Hepatocyte (in vitro differentiated cells): Measurements from ENCODE around the gene ALG10B. TPM values are rescaled to one million over a fixed set of nuclear protein-coding genes. Genes with fewer than 3 reads are reported as not detected.
"Not testable (repeated sequence)": the region's sequence is repeated elsewhere in the genome, so short reads cannot be mapped to it uniquely, and the experiment has no call there.

ENCODE experiments used
- DNase-seq: peaks from one replicate; pipeline ENCODE4 v3.0.0-alpha.2; 2016; ENCODE audit warnings: low spot score
- H2AFZ ChIP-seq: fragments of 200-600 bp; sonication (generic); 2 replicates; pipeline ENCODE4 v1.6.0; 2016; ENCODE audit warnings: antibody characterized with exemption, mild to moderate bottlenecking
- H3K27ac ChIP-seq: fragments of 200-600 bp; sonication (generic); 2 replicates; pipeline ENCODE4 v1.5.1; 2016; ENCODE audit warnings: mild to moderate bottlenecking
- H3K27me3 ChIP-seq: fragments of 200-600 bp; sonication (generic); 2 replicates; pipeline ENCODE4 v1.6.1; 2016
- H3K36me3 ChIP-seq: fragments of 200-600 bp; sonication (generic); replicated peaks from 2 replicates; pipeline ENCODE4 v1.5.1; 2016; ENCODE audit warnings: low read depth; ENCODE audit not compliant: insufficient read depth
- H3K4me1 ChIP-seq: fragments of 200-600 bp; sonication (generic); 2 replicates; pipeline ENCODE4 v1.5.1; 2016; ENCODE audit warnings: mild to moderate bottlenecking, moderate library complexity; ENCODE audit not compliant: insufficient read depth
- H3K4me2 ChIP-seq: fragments of 200-600 bp; sonication (generic); 2 replicates; pipeline ENCODE4 v1.6.0; 2016
- H3K4me3 ChIP-seq: fragments of 200-600 bp; sonication (generic); 2 replicates; pipeline ENCODE4 v1.5.1; 2016; ENCODE audit warnings: mild to moderate bottlenecking
- H3K79me2 ChIP-seq: fragments of 200-600 bp; sonication (generic); 2 replicates; pipeline ENCODE4 v1.6.0; 2017; ENCODE audit warnings: mild to moderate bottlenecking
- H3K9me2 ChIP-seq: fragments of 200-600 bp; sonication (generic); replicated peaks from 2 replicates; pipeline ENCODE4 v1.6.0; 2017; ENCODE audit warnings: mild to moderate bottlenecking; ENCODE audit not compliant: insufficient read depth
- H3K9me3 ChIP-seq: fragments of 200-600 bp; sonication (generic); 2 replicates; pipeline ENCODE4 v1.5.1; 2016; ENCODE audit warnings: low read depth, mild to moderate bottlenecking
- H4K20me1 ChIP-seq: fragments of 200-600 bp; sonication (generic); 2 replicates; pipeline ENCODE4 v1.6.0; 2016; ENCODE audit warnings: mild to moderate bottlenecking; ENCODE audit not compliant: insufficient read depth, poor library complexity, severe bottlenecking
- CTCF ChIP-seq: fragments of 200-600 bp; sonication (generic); IDR thresholded peaks from 2 replicates; pipeline ENCODE4 v1.5.1; 2016; ENCODE audit warnings: antibody characterized with exemption, mild to moderate bottlenecking; ENCODE audit not compliant: poor library complexity
- EZH2 ChIP-seq: fragments of 200-600 bp; sonication (generic); IDR thresholded peaks from 2 replicates; pipeline ENCODE4 v1.6.1; 2016; ENCODE audit warnings: antibody characterized with exemption, mild to moderate bottlenecking, borderline replicate concordance
- EZH2phosphoT487 ChIP-seq: fragments of 200-600 bp; sonication (generic); IDR thresholded peaks from one replicate; pipeline ENCODE4 v1.6.1; 2018; ENCODE audit warnings: antibody characterized with exemption, mild to moderate bottlenecking, low read depth, moderate library complexity; ENCODE audit not compliant: unreplicated experiment, severe bottlenecking
- WGBS: methylation state at CpG from one replicate; pipeline ENCODE4 v1.1.6; 2016; ENCODE audit warnings: low lambda C conversion rate; ENCODE audit errors: missing lambda C conversion rate; 5-methylcytosine and 5-hydroxymethylcytosine counted together
- polyA plus RNA-seq: library from polyadenylated mRNA; unstranded; fragments of >200 nt; fragmentation: Nextera tagmentation; extraction: Ambion mirVana; gene quantifications from 2 replicates; pipeline ENCODE4 v1.2.1, GENCODE V29; 2016
- total RNA-seq: library from RNA; depleted of rRNA; stranded (reverse); fragments of >200 nt; gene quantifications from 2 replicates; pipeline ENCODE4 v1.2.3, GENCODE V29; 2014

ALG10B gene
- total and polyA plus RNA-seq, 2 experiments from 2014 or later: 1.6 to 10.1 TPM

- DNase-seq: no peak
- 96% methylated on average over 1 of the region's 1 CpG for WGBS
- no peaks in the 10 kb centered on the region for H3K27me3 ChIP-seq
- H3K4me2 ChIP-seq: no peak overlapping the region
- no peaks in the 10 kb centered on the region for H3K9me2 ChIP-seq
- no peak for TF ChIP-seq EZH2
- no peak for TF ChIP-seq EZH2phosphoT487
- TF ChIP-seq CTCF: no peak
- no peak overlapping the region for H2AFZ ChIP-seq
- H3K4me3 ChIP-seq: no peak overlapping the region
- no peaks in the 10 kb centered on the region for H3K9me3 ChIP-seq
- no peaks in the 10 kb centered on the region for H3K36me3 ChIP-seq
- no peak overlapping the region for H3K27ac ChIP-seq
- no peaks in the 10 kb centered on the region for H4K20me1 ChIP-seq
- no peaks in the 10 kb centered on the region for H3K4me1 ChIP-seq
- no peaks in the 10 kb centered on the region for H3K79me2 ChIP-seq
Observed at GRCh38 chr12:38332814-38333213, 16.2 kb downstream of the ALG10B start.

- Histone ChIP-seq H3K4me1 (no peaks in the 10 kb centered on the region), H3K27ac (no peak overlapping the region), H3K27me3 (no peaks in the 10 kb centered on the region), H3K36me3 (no peaks in the 10 kb centered on the region), H3K4me2 (no peak overlapping the region), H4K20me1 (no peaks in the 10 kb centered on the region), H3K9me2 (no peaks in the 10 kb centered on the region), H3K79me2 (no peaks in the 10 kb centered on the region), H3K9me3 (no peaks in the 10 kb centered on the region), H3K4me3 (no peak overlapping the region), H2AFZ (no peak overlapping the region)
- no peak for TF ChIP-seq EZH2
- no peak for TF ChIP-seq EZH2phosphoT487
- no peak for TF ChIP-seq CTCF
- 73% methylated on average over 3 of the region's 3 CpGs for WGBS
- no peak for DNase-seq
Observed at GRCh38 chr12:38342444-38342843, 25.9 kb downstream of the ALG10B start.

GRCh38 chr12:38343256-38343655 lies 26.7 kb downstream of the ALG10B start:
- not testable (repeated sequence) for H3K36me3 ChIP-seq, H3K4me1 ChIP-seq, H3K4me2 ChIP-seq, H2AFZ ChIP-seq, H4K20me1 ChIP-seq, H3K4me3 ChIP-seq, DNase-seq, H3K27ac ChIP-seq, H3K79me2 ChIP-seq, H3K27me3 ChIP-seq, H3K9me3 ChIP-seq, H3K9me2 ChIP-seq
- 68% methylated on average over 4 of the region's 4 CpGs for WGBS

GRCh38 chr12:38343916-38344315 lies 27.3 kb downstream of the ALG10B start:
- not testable (repeated sequence) for H3K9me3 ChIP-seq, H3K27ac ChIP-seq, H3K79me2 ChIP-seq, H3K27me3 ChIP-seq, H3K4me3 ChIP-seq, H2AFZ ChIP-seq, H4K20me1 ChIP-seq, H3K9me2 ChIP-seq, H3K4me2 ChIP-seq, DNase-seq, H3K4me1 ChIP-seq, H3K36me3 ChIP-seq
- 79% methylated on average over 1 of the region's 1 CpG for WGBS
